C4-2B (cell line): ENCODE results near the gene CRACDL.

Experiments
- H3K27ac ChIP-seq: fragments of 450-650 bp; 2 replicates; pipeline ENCODE4 v1.5.1; 2017
- CTCF ChIP-seq: fragments of 450-650 bp; conservative IDR thresholded peaks from 2 replicates; pipeline ENCODE4 v1.5.1; 2017; ENCODE audit warnings: mild to moderate bottlenecking
- ZFX ChIP-seq: fragments of 450-650 bp; IDR thresholded peaks from 2 replicates; pipeline ENCODE4 v1.6.1; 2017

CRACDL gene

GRCh38 chr2:98867539-98868309, 68.3 kb downstream of the CRACDL start:
- no peak overlapping the region for H3K27ac ChIP-seq
- no peak for TF ChIP-seq CTCF

GRCh38 chr2:98866033-98866432, 70.0 kb downstream of the CRACDL start:
- TF ChIP-seq CTCF (no peak), ZFX (no peak)
- H3K27ac ChIP-seq, result no peak overlapping the region

- no peak overlapping the region for H3K27ac ChIP-seq
- TF ChIP-seq ZFX (no peak), CTCF (no peak)
These were observed 74.4 kb downstream of the CRACDL start for GRCh38 chr2:98861601-98862000.

- TF ChIP-seq CTCF (no peak), ZFX (no peak)
- H3K27ac ChIP-seq, result no peak overlapping the region
These were observed 76.7 kb downstream of the CRACDL start for GRCh38 chr2:98859323-98859722.

- no peak overlapping the region for H3K27ac ChIP-seq
- TF ChIP-seq CTCF, result no peak
- no peak for TF ChIP-seq ZFX
These were observed 79.0 kb downstream of the CRACDL start for GRCh38 chr2:98857001-98857400.

GRCh38 chr2:98854682-98855081, 81.3 kb downstream of the CRACDL start:
- TF ChIP-seq ZFX (no peak), CTCF (no peak)
- no peak overlapping the region for H3K27ac ChIP-seq

- no peak for TF ChIP-seq ZFX
- TF ChIP-seq CTCF, result no peak
- H3K27ac ChIP-seq, result no peak overlapping the region
These were observed 83.1 kb downstream of the CRACDL start for GRCh38 chr2:98852932-98853331.
